IPS-18c (cell line): ENCODE results near the gene VDR.

ENCODE experiments used
- H3K4me3 ChIP-seq: 2 replicates; pipeline ENCODE4 v1.7.0; 2013; ENCODE audit warnings: low read depth, mild to moderate bottlenecking, low read length, moderate library complexity; ENCODE audit not compliant: insufficient read depth
- H3K9me3 ChIP-seq: one replicate; pipeline ENCODE4 v1.6.1; 2013; ENCODE audit warnings: mild to moderate bottlenecking, low read length, moderate library complexity; ENCODE audit not compliant: control insufficient read depth, insufficient read depth

Gene VDR

GRCh38 chr12:47802312-47802711 lies 102.5 kb downstream of the VDR start:
- H3K9me3 ChIP-seq, result peaks cover 2% of the 10 kb centered on the region
- H3K4me3 ChIP-seq, result no peak overlapping the region

GRCh38 chr12:47801904-47802246 lies 102.9 kb downstream of the VDR start:
- no peak overlapping the region for H3K4me3 ChIP-seq

GRCh38 chr12:47801170-47801903 lies 103.5 kb downstream of the VDR start:
- H3K4me3 ChIP-seq, result no peak overlapping the region
- H3K9me3 ChIP-seq, result peaks cover 2% of the 10 kb centered on the region

More at GRCh38 chr12:47801904-47802246, 102.9 kb downstream of the VDR start:
- peaks cover 2% of the 10 kb centered on the region for H3K9me3 ChIP-seq

DNA sequence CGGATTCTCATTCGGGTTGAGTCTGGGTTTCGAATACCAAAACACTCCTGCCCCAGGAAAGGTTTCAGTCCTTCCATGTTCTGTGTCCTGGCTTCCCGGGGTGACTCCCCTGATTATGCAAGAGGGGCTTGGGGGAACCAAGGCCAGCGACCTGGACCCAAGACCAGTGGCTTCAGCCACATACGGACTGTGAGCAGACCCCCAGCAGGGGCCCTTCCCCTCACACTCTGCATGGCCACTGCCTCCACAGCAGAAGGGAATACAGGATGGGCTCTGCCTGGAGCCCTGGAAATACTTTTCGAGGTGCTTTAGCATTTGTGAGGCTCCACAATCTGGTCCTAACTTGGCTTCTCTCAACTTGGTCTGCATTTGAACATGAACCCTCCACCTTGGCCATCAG lies 104.2 kb downstream of the VDR start:
- no peak overlapping the region for H3K4me3 ChIP-seq
- peaks cover 2% of the 10 kb centered on the region for H3K9me3 ChIP-seq

DNA sequence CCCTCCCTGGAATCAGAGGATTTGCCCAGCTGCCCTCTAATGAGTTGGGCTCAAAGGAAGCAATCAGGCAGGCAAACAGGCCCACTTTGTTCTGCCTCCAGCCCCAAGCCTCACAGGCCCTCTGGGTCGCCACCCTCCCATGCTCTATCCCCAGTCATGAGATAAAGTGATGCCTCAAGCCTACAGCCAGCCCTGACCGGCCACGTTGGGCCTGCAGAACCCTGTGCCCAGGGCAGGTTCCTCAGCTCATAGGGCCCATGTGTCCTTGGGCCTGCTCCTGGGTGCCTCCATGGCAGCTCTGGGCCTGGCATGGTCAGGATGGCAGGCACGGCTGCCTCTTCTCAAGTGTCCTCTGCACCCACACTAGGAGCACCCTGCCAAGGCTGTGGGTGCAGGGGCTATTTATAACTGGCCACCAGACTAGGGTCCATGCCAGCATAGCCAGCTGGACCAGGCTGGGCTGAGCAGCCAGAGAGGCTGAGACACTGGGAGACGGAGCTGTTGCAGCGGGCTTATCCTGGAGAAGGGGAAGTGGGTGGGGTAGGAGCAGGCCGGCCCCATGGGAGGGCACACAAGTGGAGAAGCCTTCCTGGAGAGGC lies 105.3 kb downstream of the VDR start:
- Histone ChIP-seq H3K4me3 (no peak overlapping the region), H3K9me3 (no peaks in the 10 kb centered on the region)

DNA sequence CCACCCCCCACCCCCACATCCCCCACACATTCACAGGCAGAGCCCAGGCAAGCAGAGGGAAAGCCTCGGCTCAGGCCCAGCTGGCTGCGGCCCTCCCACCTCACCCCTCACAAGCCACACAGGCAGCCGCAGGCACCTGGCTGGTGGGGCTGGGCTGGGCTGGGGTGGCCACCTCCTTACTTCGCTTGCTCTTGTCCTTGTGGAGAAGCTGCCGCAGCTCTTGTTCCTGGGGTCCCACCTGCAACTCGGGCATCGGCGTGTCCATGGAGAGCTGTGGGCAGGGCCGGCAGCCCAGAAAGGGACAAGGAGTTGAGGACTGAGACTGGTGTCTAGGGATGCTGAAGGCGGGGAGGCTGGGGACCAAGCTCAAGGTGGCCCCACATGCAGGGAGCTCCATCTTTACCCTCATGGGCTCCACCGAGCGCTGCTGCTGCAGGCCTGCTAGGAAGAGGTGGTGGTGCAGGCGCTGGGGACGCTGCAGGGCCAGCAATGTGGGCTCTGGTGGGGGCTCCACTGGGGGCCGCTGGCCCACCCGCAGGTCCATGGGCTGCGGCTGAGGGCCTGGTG lies 106.3 kb downstream of the VDR start:
- no peaks in the 10 kb centered on the region for H3K9me3 ChIP-seq
- no peak overlapping the region for H3K4me3 ChIP-seq

DNA sequence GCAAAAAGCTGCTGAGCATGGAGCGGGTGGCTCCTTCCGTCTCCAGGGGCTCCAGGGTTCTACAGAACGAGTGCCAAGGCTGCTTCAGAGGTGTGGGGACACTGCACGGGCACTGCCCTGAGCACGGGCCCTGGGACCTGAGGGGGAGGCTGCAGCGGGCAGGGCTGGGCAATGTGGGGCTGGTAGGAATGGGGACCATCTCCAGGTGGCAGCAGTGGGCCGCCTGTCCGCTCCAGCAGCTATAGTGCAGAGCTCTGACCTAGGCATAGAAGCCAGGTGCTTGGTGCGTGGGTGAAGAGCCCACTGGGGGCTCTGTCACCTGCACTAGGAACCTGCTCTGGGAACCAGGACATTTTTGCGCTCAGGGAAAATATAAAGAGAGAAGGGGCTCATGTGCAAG lies 107.4 kb downstream of the VDR start:
- Histone ChIP-seq H3K9me3 (no peaks in the 10 kb centered on the region), H3K4me3 (no peak overlapping the region)

GRCh38 chr12:47795814-47796411 lies 108.9 kb downstream of the VDR start:
- no peaks in the 10 kb centered on the region for H3K9me3 ChIP-seq

DNA sequence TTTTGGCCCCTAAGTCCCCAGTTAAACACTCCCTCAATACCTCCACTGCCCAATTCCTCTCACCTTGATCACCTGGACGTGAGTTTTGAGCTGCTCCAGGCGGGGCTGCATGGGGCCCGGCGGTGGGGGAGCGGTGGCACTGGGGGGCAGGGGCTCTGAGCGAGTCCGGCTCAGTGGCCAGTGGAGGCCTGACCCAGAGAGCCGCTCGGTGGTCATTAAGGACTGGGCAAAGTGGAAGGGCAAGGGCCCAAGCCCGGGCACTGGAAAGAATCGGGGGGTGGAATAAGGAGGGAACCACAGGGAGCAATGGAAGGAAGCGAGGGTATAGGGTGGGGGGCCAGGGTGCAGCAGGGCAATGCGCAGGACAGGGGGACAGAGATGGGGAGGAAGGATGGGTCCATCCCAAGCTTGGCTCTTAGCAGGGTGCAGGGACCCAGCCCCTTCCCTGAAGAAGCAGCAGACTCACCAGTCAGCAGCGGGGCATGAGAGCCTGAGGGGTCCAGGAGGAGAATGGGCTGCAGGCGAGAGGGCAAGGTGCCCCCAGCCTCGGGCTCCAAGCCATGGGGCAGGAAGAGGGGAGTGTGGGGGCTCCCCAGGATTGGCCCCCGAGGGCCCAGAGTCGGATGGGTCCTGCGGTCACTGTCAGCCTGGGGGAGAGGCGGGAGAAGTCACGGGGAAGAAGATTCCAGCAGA lies 109.5 kb downstream of the VDR start:
- H3K9me3 ChIP-seq, result no peaks in the 10 kb centered on the region
- H3K4me3 ChIP-seq, result no peak overlapping the region

More at GRCh38 chr12:47795814-47796411, 108.9 kb downstream of the VDR start:
- no peak overlapping the region for H3K4me3 ChIP-seq

GRCh38 chr12:47794679-47795078 lies 110.1 kb downstream of the VDR start:
- no peaks in the 10 kb centered on the region for H3K9me3 ChIP-seq

GRCh38 chr12:47793015-47793681 lies 111.6 kb downstream of the VDR start:
- H3K4me3 ChIP-seq, result no peak overlapping the region
- no peaks in the 10 kb centered on the region for H3K9me3 ChIP-seq

More at GRCh38 chr12:47794679-47795078, 110.1 kb downstream of the VDR start:
- H3K4me3 ChIP-seq, result no peak overlapping the region

DNA sequence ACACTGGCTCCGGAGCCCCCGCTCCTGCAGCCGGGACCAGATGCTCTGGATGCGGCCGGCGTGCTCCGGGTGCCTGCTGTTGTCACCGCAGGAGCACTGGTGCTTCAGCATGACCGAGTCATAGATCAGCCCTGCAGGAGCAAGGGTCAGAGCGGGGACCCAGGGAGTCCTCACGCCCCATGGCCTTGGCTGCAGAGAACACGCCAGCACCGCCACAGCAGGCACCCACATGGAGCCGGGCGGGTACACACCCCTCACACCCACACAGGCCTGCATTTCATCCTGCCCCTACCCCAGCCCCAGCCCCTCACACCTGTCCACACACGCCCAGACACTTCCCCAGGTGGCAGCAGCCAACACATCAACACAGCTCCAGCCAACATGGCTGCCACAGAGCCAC lies 112.9 kb downstream of the VDR start:
- H3K9me3 ChIP-seq, result no peaks in the 10 kb centered on the region
- no peak overlapping the region for H3K4me3 ChIP-seq
